ENCODE data around the gene INSYN1.
A peak's percentile ranks its signal among the peaks of the same experiment; 100 is the strongest.
"Not testable (repeated sequence)": the region's sequence is repeated elsewhere in the genome, so short reads cannot be mapped to it uniquely, and the experiment has no call there.

INSYN1 gene

GRCh38 chr15:73740152-73741048 is 12.8 kb downstream of the INSYN1 start:
- Histone ChIP-seq H3K36me3 (ENCODE audit: low read depth) (no peaks in the 10 kb centered on the region), H3K27me3 (ENCODE audit: insufficient read depth, poor library complexity, severe bottlenecking) (no peaks in the 10 kb centered on the region), H3K9me3 (ENCODE audit: severe bottlenecking) (no peaks in the 10 kb centered on the region), H3K4me1 (ENCODE audit: insufficient read depth, poor library complexity, severe bottlenecking) (peaks cover 6% of the 10 kb centered on the region), H3K4me3 (ENCODE audit: severe bottlenecking) (no peak overlapping the region), H3K27ac (ENCODE audit: poor library complexity, severe bottlenecking) (no peak overlapping the region)
- no peak for DNase-seq (ENCODE audit: low spot score)
- ATAC-seq (ENCODE audit: low read depth), result no peak
- no peak for TF ChIP-seq CTCF (IDR thresholded peaks at IDR 0.05; ENCODE audit: poor library complexity, severe bottlenecking)

- no peak overlapping the region for H3K27ac ChIP-seq (ENCODE audit: poor library complexity, severe bottlenecking)
- ATAC-seq (ENCODE audit: low read depth) (peak; percentile 16; the same call in 1 of the 3 replicates), DNase-seq (ENCODE audit: low spot score) (no peak)
- no peaks in the 10 kb centered on the region for H3K36me3 ChIP-seq (ENCODE audit: low read depth)
- H3K4me1 ChIP-seq (ENCODE audit: insufficient read depth, poor library complexity, severe bottlenecking), result no peaks in the 10 kb centered on the region
- H3K4me3 ChIP-seq (ENCODE audit: severe bottlenecking), result no peak overlapping the region
- H3K9me3 ChIP-seq (ENCODE audit: severe bottlenecking), result no peaks in the 10 kb centered on the region
- no peak for TF ChIP-seq CTCF (IDR thresholded peaks at IDR 0.05; ENCODE audit: poor library complexity, severe bottlenecking)
- no peaks in the 10 kb centered on the region for H3K27me3 ChIP-seq (ENCODE audit: insufficient read depth, poor library complexity, severe bottlenecking)
Measured at GRCh38 chr15:73737535-73737934, 15.6 kb downstream of the INSYN1 start.

- DNase-seq (ENCODE audit: low spot score) (no peak), ATAC-seq (ENCODE audit: low read depth) (peak; percentile 40; the same call in 1 of the 3 replicates)
- no peaks in the 10 kb centered on the region for H3K36me3 ChIP-seq (ENCODE audit: low read depth)
- TF ChIP-seq CTCF (IDR thresholded peaks at IDR 0.05; ENCODE audit: poor library complexity, severe bottlenecking), result no peak
- no peaks in the 10 kb centered on the region for H3K9me3 ChIP-seq (ENCODE audit: severe bottlenecking)
- H3K4me3 ChIP-seq (ENCODE audit: severe bottlenecking), result no peak overlapping the region
- no peak overlapping the region for H3K27ac ChIP-seq (ENCODE audit: poor library complexity, severe bottlenecking)
- H3K27me3 ChIP-seq (ENCODE audit: insufficient read depth, poor library complexity, severe bottlenecking), result no peaks in the 10 kb centered on the region
- H3K4me1 ChIP-seq (ENCODE audit: insufficient read depth, poor library complexity, severe bottlenecking), result no peaks in the 10 kb centered on the region
Measured at GRCh38 chr15:73732930-73733329, 20.2 kb downstream of the INSYN1 start.

- not testable (repeated sequence) for H3K27ac ChIP-seq (ENCODE audit: poor library complexity, severe bottlenecking); H3K4me1 ChIP-seq (ENCODE audit: insufficient read depth, poor library complexity, severe bottlenecking); ATAC-seq (ENCODE audit: low read depth); H3K27me3 ChIP-seq (ENCODE audit: insufficient read depth, poor library complexity, severe bottlenecking); H3K9me3 ChIP-seq (ENCODE audit: severe bottlenecking); DNase-seq (ENCODE audit: low spot score); H3K4me3 ChIP-seq (ENCODE audit: severe bottlenecking); H3K36me3 ChIP-seq (ENCODE audit: low read depth)
Measured at GRCh38 chr15:73732051-73732450, 21.1 kb downstream of the INSYN1 start.

- ATAC-seq (ENCODE audit: low read depth), result peak; percentile 63
- Histone ChIP-seq H3K27ac (ENCODE audit: poor library complexity, severe bottlenecking) (no peak overlapping the region), H3K27me3 (ENCODE audit: insufficient read depth, poor library complexity, severe bottlenecking) (no peaks in the 10 kb centered on the region), H3K4me1 (ENCODE audit: insufficient read depth, poor library complexity, severe bottlenecking) (no peaks in the 10 kb centered on the region), H3K9me3 (ENCODE audit: severe bottlenecking) (no peaks in the 10 kb centered on the region), H3K36me3 (ENCODE audit: low read depth) (no peaks in the 10 kb centered on the region), H3K4me3 (ENCODE audit: severe bottlenecking) (no peak overlapping the region)
- TF ChIP-seq CTCF (IDR thresholded peaks at IDR 0.05; ENCODE audit: poor library complexity, severe bottlenecking), result no peak
- DNase-seq (ENCODE audit: low spot score), result no peak
Measured at GRCh38 chr15:73727330-73727976, 25.7 kb downstream of the INSYN1 start.
